ENCODE measurements around the gene OR51Q1. TPM values are rescaled to one million over a fixed set of nuclear protein-coding genes. Genes with fewer than 3 reads are reported as not detected.

OR51Q1 gene
- total RNA-seq, 1 donor from 2014 or later, result not detected

GRCh38 chr11:5441414-5441813 is 19.5 kb downstream of the OR51Q1 start, which contains the start of gene OR51I1:
Gene OR51I1, minus strand, starts transcription at chr11:5441514. Its CDS starts 0 bp downstream, at chr11:5441514.
- H3K27ac ChIP-seq (ENCODE audit: low read depth, low read length), result no peak within 1 kb of the TSS
- H3K9me3 ChIP-seq (ENCODE audit: control insufficient read depth in 3 of 3, low read length in 3 of 3), result no peaks in the 10 kb centered on the region

GRCh38 chr11:5443835-5444393 is 22.0 kb downstream of the OR51Q1 start:
- H3K9me3 ChIP-seq (ENCODE audit: control insufficient read depth in 3 of 3, low read length in 3 of 3), result no peaks in the 10 kb centered on the region

More at GRCh38 chr11:5441414-5441813, 19.5 kb downstream of the OR51Q1 start, which contains the start of gene OR51I1:
- Histone ChIP-seq H3K4me3 (ENCODE audit: low read length in 3 of 3) (no peak within 1 kb of the TSS), H3K36me3 (ENCODE audit: control insufficient read depth in 3 of 3, insufficient read depth in 3 of 3, low read length in 3 of 3) (no peaks in the 10 kb centered on the region), H3K9ac (ENCODE audit: low read depth in 1 of 3, low read length in 3 of 3) (no peak within 1 kb of the TSS), H3K27me3 (ENCODE audit: control insufficient read depth in 3 of 3, insufficient read depth in 3 of 3, low read length in 3 of 3) (no peaks in the 10 kb centered on the region), H3K4me1 (ENCODE audit: control insufficient read depth in 3 of 3, insufficient read depth in 3 of 3, low read length in 3 of 3) (no peaks in the 10 kb centered on the region)

GRCh38 chr11:5449023-5449422 is 27.1 kb downstream of the OR51Q1 start, which contains the start of gene OR51I2:
Gene OR51I2, plus strand, starts transcription at chr11:5449323. Its CDS starts 4,166 bp downstream, at chr11:5453489.
- no peak within 1 kb of the TSS for H3K4me3 ChIP-seq (ENCODE audit: low read length in 3 of 3)
- no peak within 1 kb of the TSS for H3K9ac ChIP-seq (ENCODE audit: low read depth in 1 of 3, low read length in 3 of 3)
- no peaks in the 10 kb centered on the region for H3K4me1 ChIP-seq (ENCODE audit: control insufficient read depth in 3 of 3, insufficient read depth in 3 of 3, low read length in 3 of 3)
- no peak within 1 kb of the TSS for H3K27ac ChIP-seq (ENCODE audit: low read depth, low read length)
- H3K9me3 ChIP-seq (ENCODE audit: control insufficient read depth in 3 of 3, low read length in 3 of 3), result no peaks in the 10 kb centered on the region
- H3K27me3 ChIP-seq (ENCODE audit: control insufficient read depth in 3 of 3, insufficient read depth in 3 of 3, low read length in 3 of 3), result no peaks in the 10 kb centered on the region
- no peaks in the 10 kb centered on the region for H3K36me3 ChIP-seq (ENCODE audit: control insufficient read depth in 3 of 3, insufficient read depth in 3 of 3, low read length in 3 of 3)

More at GRCh38 chr11:5443835-5444393, 22.0 kb downstream of the OR51Q1 start:
- H3K9ac ChIP-seq (ENCODE audit: low read depth in 1 of 3, low read length in 3 of 3), result no peak overlapping the region
- H3K4me3 ChIP-seq (ENCODE audit: low read length in 3 of 3), result no peak overlapping the region
- no peaks in the 10 kb centered on the region for H3K4me1 ChIP-seq (ENCODE audit: control insufficient read depth in 3 of 3, insufficient read depth in 3 of 3, low read length in 3 of 3)
- no peak overlapping the region for H3K27ac ChIP-seq (ENCODE audit: low read depth, low read length)
- no peaks in the 10 kb centered on the region for H3K36me3 ChIP-seq (ENCODE audit: control insufficient read depth in 3 of 3, insufficient read depth in 3 of 3, low read length in 3 of 3)
- H3K27me3 ChIP-seq (ENCODE audit: control insufficient read depth in 3 of 3, insufficient read depth in 3 of 3, low read length in 3 of 3), result no peaks in the 10 kb centered on the region

GRCh38 chr11:5449432-5449831 is 27.5 kb downstream of the OR51Q1 start:
- H3K4me1 ChIP-seq (ENCODE audit: control insufficient read depth in 3 of 3, insufficient read depth in 3 of 3, low read length in 3 of 3), result no peaks in the 10 kb centered on the region

GRCh38 chr11:5460983-5461621 is 39.2 kb downstream of the OR51Q1 start:
- Histone ChIP-seq H3K27me3 (ENCODE audit: control insufficient read depth in 3 of 3, insufficient read depth in 3 of 3, low read length in 3 of 3) (no peaks in the 10 kb centered on the region), H3K4me3 (ENCODE audit: low read length in 3 of 3) (no peak overlapping the region), H3K36me3 (ENCODE audit: control insufficient read depth in 3 of 3, insufficient read depth in 3 of 3, low read length in 3 of 3) (no peaks in the 10 kb centered on the region), H3K9ac (ENCODE audit: low read depth in 1 of 3, low read length in 3 of 3) (no peak overlapping the region), H3K4me1 (ENCODE audit: control insufficient read depth in 3 of 3, insufficient read depth in 3 of 3, low read length in 3 of 3) (no peaks in the 10 kb centered on the region), H3K9me3 (ENCODE audit: control insufficient read depth in 3 of 3, low read length in 3 of 3) (no peaks in the 10 kb centered on the region), H3K27ac (ENCODE audit: low read depth, low read length) (no peak overlapping the region)

More at GRCh38 chr11:5449432-5449831, 27.5 kb downstream of the OR51Q1 start:
- no peaks in the 10 kb centered on the region for H3K27me3 ChIP-seq (ENCODE audit: control insufficient read depth in 3 of 3, insufficient read depth in 3 of 3, low read length in 3 of 3)
- no peak overlapping the region for H3K9ac ChIP-seq (ENCODE audit: low read depth in 1 of 3, low read length in 3 of 3)
- H3K36me3 ChIP-seq (ENCODE audit: control insufficient read depth in 3 of 3, insufficient read depth in 3 of 3, low read length in 3 of 3), result no peaks in the 10 kb centered on the region
- H3K9me3 ChIP-seq (ENCODE audit: control insufficient read depth in 3 of 3, low read length in 3 of 3), result no peaks in the 10 kb centered on the region
- H3K4me3 ChIP-seq (ENCODE audit: low read length in 3 of 3), result no peak overlapping the region
- no peak overlapping the region for H3K27ac ChIP-seq (ENCODE audit: low read depth, low read length)

GRCh38 chr11:5467527-5467926 is 45.6 kb downstream of the OR51Q1 start:
- H3K27me3 ChIP-seq (ENCODE audit: control insufficient read depth in 3 of 3, insufficient read depth in 3 of 3, low read length in 3 of 3), result peaks cover 0 to 3% (median 0%) of the 10 kb centered on the region in 3 donors
- no peaks in the 10 kb centered on the region for H3K36me3 ChIP-seq (ENCODE audit: control insufficient read depth in 3 of 3, insufficient read depth in 3 of 3, low read length in 3 of 3)
- no peak overlapping the region for H3K27ac ChIP-seq (ENCODE audit: low read depth, low read length)
- H3K4me1 ChIP-seq (ENCODE audit: control insufficient read depth in 3 of 3, insufficient read depth in 3 of 3, low read length in 3 of 3), result no peaks in the 10 kb centered on the region
- H3K4me3 ChIP-seq (ENCODE audit: low read length in 3 of 3), result no peak overlapping the region
- no peak overlapping the region for H3K9ac ChIP-seq (ENCODE audit: low read depth in 1 of 3, low read length in 3 of 3)
- H3K9me3 ChIP-seq (ENCODE audit: control insufficient read depth in 3 of 3, low read length in 3 of 3), result no peaks in the 10 kb centered on the region

Other genes starting within 250 kb of the OR51Q1 start
- not detected for gene OR51V1, start 221.4 kb upstream of the OR51Q1 start, total RNA-seq
- 3,814 TPM for gene HBB, start 195.0 kb upstream of the OR51Q1 start, total RNA-seq
- not detected for gene HBD, start 187.6 kb upstream of the OR51Q1 start, total RNA-seq
- 24.5 TPM for gene HBG1, start 172.3 kb upstream of the OR51Q1 start, total RNA-seq
- gene HBG2, start 167.3 kb upstream of the OR51Q1 start, total RNA-seq, result 17,934 TPM
- gene HBE1, start 152.2 kb upstream of the OR51Q1 start, total RNA-seq, result 84.0 TPM
- 0.52 TPM for gene OR51B4, start 120.2 kb upstream of the OR51Q1 start, total RNA-seq
- not detected for gene OR51B2, start 97.8 kb upstream of the OR51Q1 start, total RNA-seq
- 0.52 TPM for gene OR51B5, start 78.6 kb upstream of the OR51Q1 start, total RNA-seq
- gene OR51B6, start 70.6 kb upstream of the OR51Q1 start, total RNA-seq, result not detected
- not detected for gene OR51M1, start 38.3 kb upstream of the OR51Q1 start, total RNA-seq
- gene OR51I1, start 19.4 kb downstream of the OR51Q1 start, total RNA-seq, result 0.52 TPM
- not detected for gene OR51I2, start 27.2 kb downstream of the OR51Q1 start, total RNA-seq
- not detected for gene OR52D1, start 66.6 kb downstream of the OR51Q1 start, total RNA-seq
- gene UBQLN3, start 87.8 kb downstream of the OR51Q1 start, total RNA-seq, result 0.52 TPM
- under 0.01 TPM for gene UBQLNL, start 94.6 kb downstream of the OR51Q1 start, total RNA-seq
- gene OR52H1, start 126.4 kb downstream of the OR51Q1 start, total RNA-seq, result 0.52 TPM
- not detected for gene OR52B6, start 158.8 kb downstream of the OR51Q1 start, total RNA-seq
- gene TRIM6, start 174.5 kb downstream of the OR51Q1 start, total RNA-seq, result 1.6 TPM
- 6.8 TPM for gene TRIM34, start 202.9 kb downstream of the OR51Q1 start, total RNA-seq